Measurements from ENCODE around the gene OSBPL9.

OSBPL9 gene

DNA sequence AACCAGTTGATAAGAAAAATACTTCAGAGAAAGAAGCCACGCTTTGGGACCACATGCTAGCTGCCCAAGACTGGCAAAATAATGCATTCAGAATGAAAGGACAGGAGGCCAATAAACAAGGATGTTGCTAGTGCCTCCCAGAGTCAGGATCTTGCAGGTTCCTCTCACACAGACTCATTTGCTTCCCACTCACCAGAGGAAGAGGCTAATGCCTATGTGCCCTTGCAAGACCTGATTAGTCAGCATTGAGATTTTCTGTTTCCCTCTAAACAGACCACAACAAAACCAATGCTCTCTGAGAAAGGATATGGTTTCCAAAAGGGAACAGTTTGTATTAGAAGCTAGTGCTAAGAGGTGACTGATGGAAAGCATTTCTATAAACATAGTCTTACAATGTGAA, 176.0 kb downstream of the OSBPL9 start:
- Histone ChIP-seq H3K4me2 (ENCODE audit: low read length) (no peak overlapping the region), H3K9ac (ENCODE audit: low read length) (no peak overlapping the region), H3K36me3 (ENCODE audit: insufficient read depth, low read length) (peaks cover 90% of the 10 kb centered on the region), H3K9me2 (ENCODE audit: low read depth, low read length) (no peaks in the 10 kb centered on the region), H3K9me3 (ENCODE audit: low read length) (no peaks in the 10 kb centered on the region), H3K4me1 (ENCODE audit: insufficient read depth, low read length, severe bottlenecking) (no peaks in the 10 kb centered on the region), H3K27me3 (ENCODE audit: insufficient read depth, low read length) (no peaks in the 10 kb centered on the region), H3K4me3 (ENCODE audit: low read depth, low read length, poor library complexity, severe bottlenecking) (no peak overlapping the region), H2AFZ (ENCODE audit: low read length) (no peak overlapping the region), H3K79me2 (ENCODE audit: insufficient read depth, low read length) (no peaks in the 10 kb centered on the region), H3F3A (ENCODE audit: insufficient read depth, low read length) (no peaks in the 10 kb centered on the region), H3K27ac (ENCODE audit: low read depth, low read length, poor library complexity, severe bottlenecking) (no peak overlapping the region), H4K20me1 (ENCODE audit: insufficient read depth, low read length) (no peaks in the 10 kb centered on the region)
- TF ChIP-seq, protein P1, sequence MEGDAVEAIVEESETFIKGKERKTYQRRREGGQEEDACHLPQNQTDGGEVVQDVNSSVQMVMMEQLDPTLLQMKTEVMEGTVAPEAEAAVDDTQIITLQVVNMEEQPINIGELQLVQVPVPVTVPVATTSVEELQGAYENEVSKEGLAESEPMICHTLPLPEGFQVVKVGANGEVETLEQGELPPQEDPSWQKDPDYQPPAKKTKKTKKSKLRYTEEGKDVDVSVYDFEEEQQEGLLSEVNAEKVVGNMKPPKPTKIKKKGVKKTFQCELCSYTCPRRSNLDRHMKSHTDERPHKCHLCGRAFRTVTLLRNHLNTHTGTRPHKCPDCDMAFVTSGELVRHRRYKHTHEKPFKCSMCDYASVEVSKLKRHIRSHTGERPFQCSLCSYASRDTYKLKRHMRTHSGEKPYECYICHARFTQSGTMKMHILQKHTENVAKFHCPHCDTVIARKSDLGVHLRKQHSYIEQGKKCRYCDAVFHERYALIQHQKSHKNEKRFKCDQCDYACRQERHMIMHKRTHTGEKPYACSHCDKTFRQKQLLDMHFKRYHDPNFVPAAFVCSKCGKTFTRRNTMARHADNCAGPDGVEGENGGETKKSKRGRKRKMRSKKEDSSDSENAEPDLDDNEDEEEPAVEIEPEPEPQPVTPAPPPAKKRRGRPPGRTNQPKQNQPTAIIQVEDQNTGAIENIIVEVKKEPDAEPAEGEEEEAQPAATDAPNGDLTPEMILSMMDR (IDR thresholded peaks at IDR 0.05; ENCODE audit: low read length): no peak
- TF ChIP-seq EZH2 (IDR thresholded peaks at IDR 0.05; ENCODE audit: borderline replicate concordance, low read length): no peak

DNA sequence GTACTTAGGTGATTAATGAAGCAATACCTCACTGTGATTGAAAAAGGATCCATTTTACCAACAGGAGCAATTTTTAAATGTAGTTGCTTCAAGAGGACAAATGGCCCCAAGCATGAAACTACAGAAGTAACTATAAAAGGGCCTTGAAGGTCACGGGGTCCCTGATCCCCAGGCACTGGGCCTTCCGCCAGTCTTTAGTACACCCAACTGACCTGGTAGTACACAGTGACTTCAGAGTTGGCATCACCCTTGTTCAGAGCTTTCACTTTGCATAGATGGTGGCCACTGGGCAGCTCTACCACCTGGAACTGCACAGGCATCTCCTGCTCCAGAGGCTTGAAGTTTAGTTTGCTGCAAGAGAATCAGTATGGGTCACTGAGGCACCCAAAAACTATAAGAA, 177.4 kb downstream of the OSBPL9 start:
- no peak overlapping the region for H3K27ac ChIP-seq (ENCODE audit: low read depth, low read length, poor library complexity, severe bottlenecking)
- H3K79me2 ChIP-seq (ENCODE audit: insufficient read depth, low read length): no peaks in the 10 kb centered on the region
- no peaks in the 10 kb centered on the region for H3F3A ChIP-seq (ENCODE audit: insufficient read depth, low read length)
- TF ChIP-seq EZH2 (IDR thresholded peaks at IDR 0.05; ENCODE audit: borderline replicate concordance, low read length): no peak
- TF ChIP-seq, protein P1 (IDR thresholded peaks at IDR 0.05; ENCODE audit: low read length): no peak
- no peaks in the 10 kb centered on the region for H4K20me1 ChIP-seq (ENCODE audit: insufficient read depth, low read length)
- H3K9ac ChIP-seq (ENCODE audit: low read length): no peak overlapping the region
- H3K9me2 ChIP-seq (ENCODE audit: low read depth, low read length): no peaks in the 10 kb centered on the region
- H3K9me3 ChIP-seq (ENCODE audit: low read length): no peaks in the 10 kb centered on the region
- H3K4me2 ChIP-seq (ENCODE audit: low read length): no peak overlapping the region
- H3K36me3 ChIP-seq (ENCODE audit: insufficient read depth, low read length): peaks cover 87% of the 10 kb centered on the region
- H3K4me1 ChIP-seq (ENCODE audit: insufficient read depth, low read length, severe bottlenecking): no peaks in the 10 kb centered on the region
- no peaks in the 10 kb centered on the region for H3K27me3 ChIP-seq (ENCODE audit: insufficient read depth, low read length)
- H2AFZ ChIP-seq (ENCODE audit: low read length): no peak overlapping the region
- H3K4me3 ChIP-seq (ENCODE audit: low read depth, low read length, poor library complexity, severe bottlenecking): no peak overlapping the region

DNA sequence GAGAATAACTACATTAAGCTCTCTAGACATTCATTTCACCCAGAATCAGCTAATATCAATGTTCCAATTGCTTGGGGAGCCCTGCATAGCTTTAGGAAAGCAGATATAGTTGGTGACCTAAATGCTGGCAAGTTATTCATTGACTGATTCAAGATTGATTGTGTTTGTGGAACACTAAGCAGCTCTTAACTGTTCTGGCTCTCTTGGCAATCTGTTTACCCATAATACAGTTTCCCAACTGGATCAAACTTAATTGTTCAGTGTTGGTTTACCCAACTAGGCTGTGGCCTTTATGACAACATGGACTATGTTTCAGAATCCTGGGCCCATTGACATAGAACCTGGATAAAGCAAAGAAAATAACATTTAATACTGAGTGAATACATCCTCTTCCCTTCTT, 178.0 kb downstream of the OSBPL9 start:
- no peaks in the 10 kb centered on the region for H3K9me3 ChIP-seq (ENCODE audit: low read length)
- H4K20me1 ChIP-seq (ENCODE audit: insufficient read depth, low read length): no peaks in the 10 kb centered on the region
- H3K27me3 ChIP-seq (ENCODE audit: insufficient read depth, low read length): no peaks in the 10 kb centered on the region
- no peaks in the 10 kb centered on the region for H3K4me1 ChIP-seq (ENCODE audit: insufficient read depth, low read length, severe bottlenecking)
- TF ChIP-seq, protein P1 (IDR thresholded peaks at IDR 0.05; ENCODE audit: low read length): no peak
- no peak for TF ChIP-seq EZH2 (IDR thresholded peaks at IDR 0.05; ENCODE audit: borderline replicate concordance, low read length)
- no peak overlapping the region for H3K4me3 ChIP-seq (ENCODE audit: low read depth, low read length, poor library complexity, severe bottlenecking)
- H3F3A ChIP-seq (ENCODE audit: insufficient read depth, low read length): no peaks in the 10 kb centered on the region
- no peak overlapping the region for H3K27ac ChIP-seq (ENCODE audit: low read depth, low read length, poor library complexity, severe bottlenecking)
- H3K79me2 ChIP-seq (ENCODE audit: insufficient read depth, low read length): no peaks in the 10 kb centered on the region
- peaks cover 87% of the 10 kb centered on the region for H3K36me3 ChIP-seq (ENCODE audit: insufficient read depth, low read length)
- no peak overlapping the region for H3K4me2 ChIP-seq (ENCODE audit: low read length)
- H2AFZ ChIP-seq (ENCODE audit: low read length): no peak overlapping the region
- no peaks in the 10 kb centered on the region for H3K9me2 ChIP-seq (ENCODE audit: low read depth, low read length)
- no peak overlapping the region for H3K9ac ChIP-seq (ENCODE audit: low read length)

All from OCI-LY1 (cell line).